ENCODE data around the gene MYO9B. TPM values are rescaled to one million over a fixed set of nuclear protein-coding genes. Genes with fewer than 3 reads are reported as not detected.
A peak's percentile ranks its signal among the peaks of the same experiment; 100 is the strongest.

The MYO9B gene
- total RNA-seq, 2 donors from 2014 or later: 69.9 to 82.2 TPM

DNA sequence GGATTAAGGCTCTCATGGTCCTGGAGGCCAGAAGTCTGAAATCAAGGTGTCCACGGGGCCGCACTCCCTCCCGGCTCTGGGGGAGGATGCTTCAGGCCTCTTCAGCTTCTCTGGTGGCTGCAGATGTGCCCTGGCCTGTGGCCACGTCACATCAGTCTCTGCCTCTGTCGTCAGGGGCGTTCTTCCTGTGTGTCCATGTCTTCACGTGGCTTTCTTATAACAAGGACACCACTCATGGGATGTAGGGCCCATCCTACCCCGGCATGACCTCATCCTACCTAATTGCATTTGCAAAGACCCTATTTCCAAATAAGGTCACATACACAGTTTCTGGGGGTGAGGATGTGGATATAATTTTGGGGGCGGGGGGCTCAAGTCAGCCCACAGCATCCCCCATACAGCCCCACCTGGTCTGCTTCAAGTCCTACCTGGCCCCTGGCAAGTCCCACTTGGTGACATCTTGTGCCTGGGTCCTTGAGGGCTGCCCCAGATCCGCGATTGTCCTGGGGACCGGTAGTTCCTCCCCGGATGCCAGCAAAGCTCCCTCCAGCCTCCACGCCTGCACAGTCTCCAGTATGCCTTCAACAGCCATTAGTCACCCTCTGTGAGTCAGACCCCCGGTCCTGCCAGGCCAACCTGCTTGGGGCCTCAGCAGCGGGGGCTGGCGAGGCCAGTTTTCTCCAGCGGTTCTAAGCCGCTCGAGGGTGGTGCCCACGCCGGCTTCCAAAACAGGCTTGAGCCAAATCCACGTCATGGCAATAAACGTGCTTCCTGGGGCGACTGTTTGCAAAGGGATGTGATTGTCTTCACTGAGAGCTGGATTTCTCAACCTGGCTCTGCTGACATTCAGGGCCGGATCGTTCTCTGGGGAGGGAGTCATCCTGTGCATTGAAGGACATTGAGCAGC, 32.2 kb downstream of the MYO9B start:
- ATAC-seq (peak; percentile 74), DNase-seq (peak; percentile 62 to 85)
- intact Hi-C loops (cut with DNase I, micrococcal nuclease): no loop called here

DNA sequence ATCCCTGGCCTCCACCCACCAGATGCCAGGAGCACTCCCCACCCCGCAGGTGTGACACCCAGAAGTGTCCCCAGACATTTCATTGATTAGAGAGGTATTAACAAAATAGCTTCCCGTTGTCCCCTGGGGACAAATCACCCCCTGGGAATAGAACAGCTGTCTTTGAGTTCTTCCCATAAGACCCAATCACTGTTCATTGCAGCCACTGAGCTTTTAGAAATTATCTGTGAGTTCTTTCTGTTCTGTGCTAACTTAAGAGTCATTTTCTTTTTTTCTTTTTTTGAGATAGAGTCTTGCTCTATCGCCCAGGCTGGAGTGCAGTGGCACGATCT, 32.8 kb downstream of the MYO9B start:
- DNase-seq (no peak), ATAC-seq (no peak)
- intact Hi-C loops (cut with DNase I, micrococcal nuclease): no loop called here

DNA sequence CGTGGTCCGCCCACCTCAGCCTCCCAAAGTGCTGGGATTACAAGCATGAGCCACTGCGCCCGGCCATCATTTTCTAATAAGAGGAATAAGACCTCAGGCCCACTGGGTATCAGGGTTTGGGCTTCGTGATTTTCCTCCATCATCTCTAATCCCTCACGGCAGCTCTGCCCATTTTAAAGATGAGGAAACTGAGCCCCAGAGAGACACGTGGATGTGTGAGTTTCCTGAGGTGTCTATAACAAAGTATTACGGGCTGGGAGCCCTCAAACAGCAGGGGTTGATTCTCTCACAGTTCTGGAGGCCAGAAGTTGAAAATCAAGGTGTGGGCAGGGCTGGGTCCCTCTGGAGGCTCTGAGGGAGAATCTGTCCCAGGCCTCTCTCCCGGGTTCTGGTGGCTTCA, 33.7 kb downstream of the MYO9B start:
- ATAC-seq (no peak), DNase-seq (no peak)
- intact Hi-C loops (cut with DNase I, micrococcal nuclease): no loop called here

DNA sequence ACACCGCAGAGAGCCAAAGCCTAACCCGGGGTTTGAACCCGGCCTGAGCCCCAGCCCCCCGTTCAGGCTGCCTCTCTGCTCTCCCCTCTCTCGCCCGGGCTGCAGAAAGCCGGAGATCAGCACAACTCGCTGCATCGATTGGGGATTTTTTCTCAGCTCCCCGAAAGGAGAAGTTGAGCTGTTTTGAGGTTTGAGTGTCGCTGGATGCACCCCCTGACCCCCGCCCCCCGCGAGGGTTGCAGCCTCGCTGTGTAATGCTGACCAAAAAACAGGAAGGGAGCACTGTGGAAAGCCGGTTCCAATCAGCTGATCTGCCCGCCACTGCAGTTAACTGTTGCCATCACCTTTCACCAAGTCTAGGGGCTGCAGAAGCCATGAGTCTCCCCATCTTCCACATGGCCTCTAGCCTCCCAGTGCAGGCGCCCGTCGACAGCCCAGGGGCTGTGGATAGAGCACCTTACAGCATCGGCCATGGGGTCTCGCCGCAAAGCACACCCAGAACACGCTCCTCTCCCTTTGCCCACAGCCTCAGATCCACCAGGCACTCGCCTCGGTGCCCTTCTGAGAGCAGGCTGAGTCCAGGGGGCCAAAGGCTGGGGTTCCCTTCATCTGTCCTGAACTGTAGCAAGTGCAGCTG, 34.5 kb downstream of the MYO9B start:
- peak; percentile 48 to 62 for DNase-seq
- intact Hi-C loops (cut with DNase I, micrococcal nuclease): no loop called here
- ATAC-seq: no peak

DNA sequence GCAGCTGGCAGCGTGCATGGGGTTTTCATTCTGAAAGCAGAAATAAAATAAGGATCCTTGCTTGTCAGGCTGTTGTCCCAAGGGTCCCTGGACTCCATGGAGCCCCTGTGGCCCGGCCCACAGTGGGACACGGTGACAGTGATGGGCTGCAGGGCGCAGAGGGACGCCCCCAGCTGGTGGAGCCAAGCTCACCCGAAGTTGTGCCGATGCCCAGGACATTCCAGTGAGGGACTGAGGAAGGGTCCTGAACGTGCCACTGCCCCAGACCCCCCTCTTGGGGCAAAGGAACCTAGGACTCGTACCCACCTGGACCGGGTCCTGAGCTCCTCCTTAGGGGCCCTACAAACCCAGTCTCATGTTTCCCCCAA, 35.0 kb downstream of the MYO9B start:
- no peak for ATAC-seq
- intact Hi-C loops (cut with DNase I, micrococcal nuclease): no loop called here

DNA sequence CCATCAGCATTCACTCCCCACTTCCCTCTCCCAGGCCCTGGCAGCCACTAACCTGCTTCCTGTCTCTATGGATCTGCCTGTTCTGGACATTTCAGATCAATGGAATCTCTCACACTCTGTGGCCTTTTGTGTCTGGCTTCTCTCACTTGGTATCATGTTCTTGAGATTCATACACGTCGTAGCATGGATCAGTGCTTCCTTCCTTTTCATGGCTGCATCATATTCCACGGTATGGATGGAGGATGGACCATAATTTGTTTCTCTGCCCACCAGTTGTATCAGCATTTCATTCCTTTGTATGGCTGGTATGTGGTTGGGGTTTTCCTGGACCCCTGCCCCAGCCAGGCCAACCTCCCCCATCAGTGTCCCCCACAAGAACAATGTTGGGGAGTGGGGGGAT, 36.2 kb downstream of the MYO9B start:
- no peak for DNase-seq
- intact Hi-C loops (cut with DNase I, micrococcal nuclease): no loop called here
- no peak for ATAC-seq

More for the DNA sequence above, 35.0 kb downstream of the MYO9B start:
- no peak for DNase-seq

DNA sequence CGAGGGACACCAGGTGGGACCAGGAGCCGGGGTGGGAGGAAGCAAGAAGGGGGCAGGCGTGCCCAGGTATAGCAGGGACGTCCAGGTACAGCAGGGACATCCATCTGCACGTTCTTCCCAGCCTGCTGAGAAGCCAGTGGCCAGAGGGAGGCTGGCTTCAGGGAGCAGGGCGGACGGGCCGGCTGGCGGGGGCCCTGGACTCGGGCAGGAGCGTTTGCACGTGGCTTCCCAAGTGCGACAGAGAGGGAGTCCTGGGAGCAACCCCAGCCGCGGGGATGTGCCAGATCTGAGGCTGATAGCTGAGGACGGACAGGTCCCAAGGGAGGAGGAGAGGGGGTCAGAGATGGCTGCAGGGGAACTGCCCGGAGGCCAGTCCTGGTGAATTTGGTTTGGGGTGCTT, 36.7 kb downstream of the MYO9B start:
- no peak for DNase-seq
- ATAC-seq: no peak

DNA sequence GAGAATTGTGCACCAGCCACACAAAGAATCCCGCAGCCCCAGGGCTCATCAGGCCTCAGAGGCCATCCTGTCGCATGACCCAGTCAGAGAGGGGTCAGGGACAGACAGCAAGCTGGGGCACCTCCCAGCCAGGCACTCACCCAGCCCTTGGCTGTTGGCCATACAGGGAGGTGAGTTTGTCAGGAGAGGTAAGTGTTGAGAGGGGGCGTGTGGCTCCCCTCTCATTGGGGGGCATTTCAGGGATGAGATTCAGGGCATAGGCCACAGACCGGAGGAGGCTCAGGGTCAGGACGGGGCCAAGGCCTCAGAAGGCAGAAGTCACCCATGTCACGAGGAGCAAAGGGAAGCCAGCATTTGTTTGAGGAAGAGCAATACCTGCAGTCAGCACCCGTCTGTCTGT, 37.1 kb downstream of the MYO9B start:
- intact Hi-C loops (cut with DNase I, micrococcal nuclease): no loop called here
- no peak for DNase-seq
- ATAC-seq: no peak

More for the DNA sequence above, 36.7 kb downstream of the MYO9B start:
- intact Hi-C loops (cut with DNase I, micrococcal nuclease): no loop called here

DNA sequence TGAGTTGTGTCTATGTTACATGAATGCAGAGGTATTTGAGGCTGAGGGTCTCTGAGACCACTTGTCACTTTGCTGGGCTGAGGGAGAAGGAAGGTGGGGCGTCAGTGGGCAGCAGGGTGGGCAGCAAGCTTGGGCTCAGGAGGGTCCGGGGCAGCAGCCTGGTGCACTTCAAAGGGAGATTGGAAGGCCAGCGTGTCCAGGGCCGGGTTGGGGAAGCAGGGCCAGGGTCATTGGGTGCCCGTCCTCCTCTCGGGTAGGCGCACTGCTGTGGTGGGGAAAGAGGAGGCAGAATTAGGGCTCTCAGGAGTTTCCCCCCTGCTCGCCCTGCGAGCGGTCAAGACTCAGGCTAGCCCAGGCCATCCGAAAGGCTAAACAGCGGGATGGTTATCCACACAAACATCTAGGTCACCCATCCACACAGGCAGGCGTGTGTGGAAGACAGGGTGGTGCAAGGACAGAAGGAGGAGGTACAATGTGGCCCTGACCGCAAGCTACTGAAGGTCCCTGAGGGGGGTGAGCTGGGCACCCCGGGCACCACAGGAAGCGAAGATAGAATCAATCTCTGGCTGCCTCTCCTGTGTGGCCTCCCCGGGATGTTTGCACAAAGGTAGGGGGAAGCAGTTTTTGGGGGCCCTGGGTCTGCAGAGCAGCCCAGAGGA, 37.7 kb downstream of the MYO9B start:
- ATAC-seq (no peak), DNase-seq (no peak)
- intact Hi-C loops (cut with DNase I, micrococcal nuclease): no loop called here

DNA sequence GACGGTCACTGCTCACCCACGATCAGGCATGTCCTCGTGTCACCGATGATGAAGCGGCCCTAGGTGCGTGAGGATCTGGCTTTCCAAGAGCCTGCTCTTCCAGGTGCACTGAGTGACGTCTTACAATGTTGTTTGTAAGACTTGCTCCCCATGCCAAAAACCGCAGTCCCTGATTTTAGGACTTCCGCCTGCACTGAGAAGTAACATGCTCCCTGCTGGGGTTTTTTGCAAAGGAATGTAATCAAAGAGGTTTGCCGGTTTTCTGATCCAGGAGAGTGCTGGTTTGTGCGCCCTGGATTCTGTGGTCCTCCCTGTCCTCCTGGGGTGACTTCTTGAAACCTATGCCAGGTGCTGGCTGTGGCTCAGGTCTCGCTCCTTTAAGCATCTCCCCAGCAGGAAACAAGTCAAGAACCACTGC, 38.8 kb downstream of the MYO9B start:
- ATAC-seq (no peak), DNase-seq (no peak)
- intact Hi-C loops (cut with DNase I, micrococcal nuclease): no loop called here

DNA sequence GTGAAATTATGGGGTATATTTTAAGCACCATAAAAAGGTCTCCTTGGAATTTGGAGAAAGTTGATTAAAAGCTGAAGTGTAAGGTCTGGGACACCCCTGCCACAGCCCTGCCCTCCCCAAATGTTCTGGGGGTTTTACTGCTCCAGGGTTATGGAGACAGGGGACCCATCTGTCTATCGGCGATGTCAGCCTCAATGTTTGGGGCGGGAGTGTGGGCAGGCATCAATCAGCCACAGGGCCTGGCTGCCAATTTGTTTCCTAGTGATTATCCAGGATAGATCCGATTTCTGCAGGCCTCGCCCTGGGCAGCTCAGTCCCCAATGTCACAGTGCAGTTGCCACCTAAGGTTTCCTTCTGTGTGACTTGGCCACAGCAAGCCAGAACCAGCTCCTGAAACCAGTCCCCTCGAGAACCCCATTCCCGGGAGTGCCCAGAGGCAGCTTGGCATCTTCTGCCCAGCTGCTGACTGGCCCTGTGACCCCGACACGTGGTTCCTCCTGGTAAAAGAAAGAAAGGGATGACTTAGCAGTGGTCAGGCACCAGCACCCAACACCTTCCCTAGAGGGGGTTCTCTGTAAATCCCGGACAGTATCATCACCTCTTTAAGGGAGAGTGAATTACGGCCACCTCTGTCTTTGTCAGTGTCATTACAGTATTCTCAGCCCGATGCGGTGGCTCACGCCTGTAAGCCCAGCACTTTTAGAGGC, 41.6 kb downstream of the MYO9B start:
- intact Hi-C loops (cut with DNase I, micrococcal nuclease): no loop called here
- ATAC-seq: no peak
- no peak for DNase-seq

DNA sequence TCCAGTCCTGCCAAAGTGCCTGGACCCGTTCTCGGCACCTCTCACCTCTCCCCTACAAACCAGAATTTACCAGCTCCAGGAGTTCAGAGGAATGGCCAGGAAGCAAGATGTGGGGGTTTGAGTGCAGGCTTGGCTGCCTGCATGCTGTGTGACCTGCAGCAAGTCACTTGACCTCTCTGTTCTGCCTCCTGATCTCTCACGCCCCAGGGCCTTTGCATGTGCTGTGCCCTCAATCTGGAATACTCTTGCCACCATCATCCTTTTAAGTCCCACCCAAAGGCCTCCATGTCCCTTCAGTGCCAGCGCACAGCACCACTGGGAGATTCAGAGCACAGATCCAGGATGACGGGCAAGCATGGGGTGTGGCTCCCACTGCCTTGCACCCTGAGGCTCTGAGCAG, 43.4 kb downstream of the MYO9B start:
- no peak for DNase-seq
- no peak for ATAC-seq
- intact Hi-C loops (cut with DNase I, micrococcal nuclease): no loop called here

DNA sequence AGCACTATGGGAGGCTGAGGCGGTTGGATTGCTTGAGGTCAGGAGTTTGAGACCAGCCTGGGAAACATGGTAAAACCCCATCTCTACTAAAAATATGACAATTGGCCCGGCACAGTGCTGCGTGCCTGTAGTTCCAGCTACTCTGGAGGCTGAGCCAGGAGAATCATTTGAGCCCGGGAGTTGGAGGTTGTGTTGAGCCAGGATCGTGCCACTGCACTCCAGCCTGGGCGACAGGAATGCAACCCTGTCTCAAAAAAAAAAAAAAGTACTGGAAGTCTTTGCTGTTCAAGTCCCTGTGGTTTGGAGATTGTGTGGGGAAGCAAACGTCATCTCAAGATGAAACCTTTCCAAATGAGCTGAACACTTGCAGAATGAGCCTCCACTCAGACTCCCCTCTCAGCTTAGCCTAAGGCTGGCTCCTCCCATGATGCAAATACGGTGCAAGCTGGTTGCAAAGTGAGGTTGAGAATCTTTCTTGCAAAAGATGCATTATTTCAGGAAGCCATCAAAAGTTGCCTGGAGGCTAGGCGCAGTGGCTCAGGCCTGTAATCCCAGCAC, 46.2 kb downstream of the MYO9B start:
- intact Hi-C loops (cut with DNase I, micrococcal nuclease): no loop called here
- no peak for ATAC-seq
- no peak for DNase-seq

DNA sequence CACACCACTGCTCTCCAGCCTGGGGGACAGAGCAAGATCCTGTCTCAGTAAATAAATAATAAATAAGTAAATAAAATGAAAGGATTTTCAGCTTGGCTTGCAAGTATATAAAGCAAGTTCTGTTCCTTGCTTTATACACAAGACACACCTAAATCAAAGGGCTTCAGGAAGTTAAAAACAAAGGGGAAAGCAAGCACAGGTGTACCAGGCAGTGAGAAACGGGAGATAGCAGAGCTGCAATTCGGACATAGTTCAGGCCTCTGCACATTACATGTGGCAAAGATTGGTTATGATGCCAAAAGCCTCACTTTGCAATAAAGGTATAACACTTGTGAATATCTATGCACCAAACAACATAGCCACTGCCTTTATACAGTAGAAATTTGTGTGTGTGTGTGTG, 47.5 kb downstream of the MYO9B start:
- ATAC-seq (peak; percentile 79), DNase-seq (no peak)
- intact Hi-C loops (cut with DNase I, micrococcal nuclease): no loop called here

DNA sequence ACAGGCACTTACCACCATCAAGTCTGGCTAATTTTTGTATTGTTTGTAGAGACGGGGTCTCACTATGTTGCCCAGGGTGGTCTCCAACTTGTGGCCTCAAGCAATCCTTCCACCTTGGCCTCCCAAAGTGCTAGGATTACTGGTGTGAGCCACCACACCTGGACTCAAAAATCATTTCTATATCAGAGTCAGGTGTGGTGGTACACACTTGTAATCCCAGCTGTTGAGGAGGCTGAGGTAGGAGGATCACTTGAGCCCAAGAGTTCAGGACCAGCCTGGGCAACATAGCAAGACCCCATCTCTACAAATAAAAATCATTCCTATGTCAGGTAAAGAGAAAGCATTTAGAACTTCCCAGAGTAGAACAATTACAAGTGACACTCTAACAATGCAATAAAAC, 48.4 kb downstream of the MYO9B start:
- intact Hi-C loops (cut with DNase I, micrococcal nuclease): no loop called here
- DNase-seq (no peak), ATAC-seq (peak; percentile 47)

DNA sequence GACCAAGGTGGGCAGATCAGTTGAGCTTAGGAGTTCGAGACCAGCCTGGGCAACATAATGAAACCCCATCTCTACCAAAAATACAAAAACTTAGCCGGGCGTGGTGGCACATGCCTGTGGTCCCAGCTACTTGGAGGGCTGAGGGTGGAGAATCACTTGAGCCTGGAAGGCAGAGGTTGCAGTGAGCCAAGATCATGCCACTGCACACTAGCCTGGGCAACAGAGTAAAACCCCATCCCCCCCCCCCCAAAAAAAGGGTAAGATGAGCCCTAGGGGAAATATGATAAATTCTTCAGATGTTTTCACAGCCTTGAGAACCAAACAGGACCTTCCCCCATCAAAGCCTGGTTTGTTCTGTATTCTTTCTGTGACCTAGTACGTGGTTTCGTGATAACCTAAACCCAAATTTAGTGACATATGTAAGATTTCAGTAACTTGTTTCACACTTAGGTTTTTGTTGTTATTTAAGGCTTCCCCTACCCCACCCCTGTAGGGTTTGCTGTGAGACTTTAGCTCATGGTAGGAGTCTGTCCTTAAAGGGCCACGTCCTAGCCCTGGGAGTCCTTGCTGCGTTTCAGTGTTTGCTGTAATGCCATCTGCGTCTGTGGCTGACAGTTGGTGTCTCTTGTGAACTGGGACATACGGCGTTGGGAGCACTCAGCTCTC, 49.6 kb downstream of the MYO9B start:
- peak; percentile 17 for ATAC-seq
- no peak for DNase-seq
- intact Hi-C loops (cut with DNase I, micrococcal nuclease): no loop called here

DNA sequence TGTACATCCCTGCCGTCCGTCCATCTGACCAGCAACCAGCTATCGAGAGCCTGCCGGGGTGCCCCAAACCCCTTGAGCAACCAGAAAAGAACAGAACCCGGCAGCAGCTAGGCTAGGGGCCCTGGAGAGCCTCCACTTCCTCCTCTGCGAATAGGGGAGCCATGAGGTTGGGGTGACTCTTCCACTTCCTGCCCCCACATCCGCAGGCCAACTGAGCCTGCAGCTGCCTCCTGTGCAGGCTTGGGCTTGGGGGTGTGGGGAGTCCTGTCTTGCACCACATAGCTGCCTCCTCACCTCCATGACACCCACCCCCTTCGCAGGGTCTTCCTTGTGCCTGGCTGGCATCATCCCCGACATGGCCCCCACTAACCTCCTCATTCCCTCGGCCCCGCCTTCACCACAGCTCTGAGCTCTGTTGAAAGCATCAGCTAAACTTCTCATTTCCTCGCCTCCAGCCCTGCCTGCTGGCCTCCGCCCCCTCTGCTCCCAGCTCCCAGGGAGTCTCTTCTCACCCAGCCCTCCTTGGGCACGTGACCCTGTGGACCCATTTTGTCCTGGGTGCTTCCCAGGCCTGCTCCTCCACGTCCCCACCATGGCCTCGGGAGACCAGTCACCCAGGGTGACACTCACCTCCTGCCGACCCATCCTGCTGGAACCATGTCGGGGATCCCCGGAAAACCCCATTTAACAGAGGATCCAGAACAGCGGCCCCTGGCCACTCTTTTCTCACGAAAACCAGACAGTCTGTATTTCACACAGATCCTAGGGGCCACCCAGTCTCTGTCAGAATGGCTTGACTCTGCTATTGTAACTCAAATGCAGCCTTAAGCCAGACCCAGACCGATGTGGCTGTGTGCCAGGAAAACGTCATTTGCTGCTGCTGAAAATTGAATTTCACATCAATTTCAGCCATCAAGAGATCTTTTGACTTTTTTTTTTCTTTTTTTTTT, 50.4 kb downstream of the MYO9B start:
- DNase-seq: peak; percentile 66 to 71
- intact Hi-C loops (cut with DNase I, micrococcal nuclease): no loop called here
- ATAC-seq: peak; percentile 44

DNA sequence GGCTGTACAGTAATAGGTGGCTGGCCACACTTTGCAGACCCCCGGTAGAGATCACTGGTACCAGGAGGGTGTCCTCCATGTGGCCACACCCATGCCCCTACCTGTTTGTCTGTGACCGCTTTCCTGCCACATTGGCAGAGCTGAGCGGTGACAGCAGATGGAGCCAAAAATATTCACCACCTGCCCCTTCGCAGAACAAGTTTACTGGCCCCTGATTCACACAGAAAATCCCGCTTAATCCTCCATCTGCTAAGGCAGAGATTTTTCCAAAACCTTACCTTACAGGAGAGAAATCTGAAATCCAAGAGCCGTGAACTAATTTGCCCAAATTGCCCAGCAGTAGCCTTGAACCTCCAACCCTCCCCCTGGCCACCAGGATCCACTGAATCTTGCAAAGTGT, 52.1 kb downstream of the MYO9B start:
- no peak for DNase-seq
- ATAC-seq: no peak
- intact Hi-C loops (cut with DNase I, micrococcal nuclease): no loop called here

Data from left colon (tissue), 2 donors.